HepG2 (cell line): ENCODE data around the gene FUCA1. TPM values are rescaled to one million over a fixed set of nuclear protein-coding genes. Genes with fewer than 3 reads are reported as not detected.

Experiments used
- BHLHE40 ChIP-seq: IDR thresholded peaks from 2 replicates; pipeline ENCODE4 v1.6.1; 2011; ENCODE audit warnings: low read length, improper control_type of control experiment
- GZF1 ChIP-seq: sonication (generic); formaldehyde crosslinking; IDR thresholded peaks from 2 replicates; pipeline ENCODE4 v1.5.1; 2020; ENCODE audit warnings: mild to moderate bottlenecking, missing genetic modification reagents
- HMG20A ChIP-seq: IDR thresholded peaks from 2 replicates; pipeline ENCODE4 v1.6.1; 2016; ENCODE audit warnings: borderline replicate concordance
- MZF1 ChIP-seq: sonication (generic); formaldehyde crosslinking; IDR thresholded peaks from 2 replicates; pipeline ENCODE4 v1.8.1; 2023; ENCODE audit warnings: mild to moderate bottlenecking, missing genetic modification reagents, borderline replicate concordance
- PATZ1 ChIP-seq: sonication (generic); formaldehyde crosslinking; IDR thresholded peaks from 2 replicates; pipeline ENCODE4 v1.4.0; 2020; ENCODE audit warnings: missing genetic modification reagents
- POLR2AphosphoS5 ChIP-seq: IDR thresholded peaks from 2 replicates; pipeline ENCODE4 v1.6.1; 2012; ENCODE audit warnings: low read depth, low read length
- TSC22D2 ChIP-seq: sonication (generic); formaldehyde crosslinking; IDR thresholded peaks from 2 replicates; pipeline ENCODE4 v1.5.1; 2020; ENCODE audit warnings: missing genetic modification reagents, mild to moderate bottlenecking, borderline replicate concordance
- U2AF1 ChIP-seq: fragments of 200-400 bp; formaldehyde crosslinking; optimal IDR thresholded peaks from 2 replicates; pipeline ENCODE3; 2017; ENCODE audit warnings: mild to moderate bottlenecking, low read depth, low read length
- ZNF296 ChIP-seq: sonication (generic); formaldehyde crosslinking; conservative IDR thresholded peaks from 2 replicates; pipeline ENCODE4 v1.5.0; 2020; ENCODE audit warnings: mild to moderate bottlenecking, missing genetic modification reagents
- ZNF326 ChIP-seq: sonication (generic); formaldehyde crosslinking; IDR thresholded peaks from 2 replicates; pipeline ENCODE4 v1.4.0; 2020; ENCODE audit warnings: missing genetic modification reagents, borderline replicate concordance
- ZNF549 ChIP-seq: sonication (generic); formaldehyde crosslinking; IDR thresholded peaks from 2 replicates; pipeline ENCODE4 v1.5.0; 2020; ENCODE audit warnings: missing genetic modification reagents
- ZNF629 ChIP-seq: sonication (generic); formaldehyde crosslinking; conservative IDR thresholded peaks from 2 replicates; pipeline ENCODE4 v1.5.0; 2020; ENCODE audit warnings: missing genetic modification reagents
- ZNF780A ChIP-seq: sonication (generic); formaldehyde crosslinking; IDR thresholded peaks from 2 replicates; pipeline ENCODE4 v1.8.0; 2022; ENCODE audit warnings: mild to moderate bottlenecking, missing genetic modification reagents, moderate library complexity
- polyA plus RNA-seq, 8 experiments: library from polyadenylated mRNA; depleted of rRNA in 3 of 8; stranded (reverse) in 7 of 8; unstranded in 1 of 8; fragments of >200 nt; fragmentation: Illumina TruSeq in 4 of 8; extraction: Trizol in 4 of 8; gene quantifications; 2 replicates each; pipeline versions ENCODE4 v1.2.1 to v1.2.3, GENCODE V29; 2011 to 2016; ENCODE audit warnings: low read depth in 4 of 8, missing spikeins in 1 of 8, mixed read lengths in 1 of 8; ENCODE audit not compliant: insufficient read depth in 1 of 8
- total RNA-seq, 5 experiments: library from RNA; depleted of rRNA; stranded (reverse); fragments of >200 nt; fragmentation: Illumina TruSeq; extraction: Trizol; gene quantifications; 2 replicates each; pipeline ENCODE4 v1.2.3, GENCODE V29; 2016; ENCODE audit warnings: low read depth in 1 of 5
- TF ChIP-seq, protein P1 (sequence below): sonication (generic); formaldehyde crosslinking; IDR thresholded peaks from one replicate; pipeline ENCODE4 v1.5.1; 2020; ENCODE audit warnings: mild to moderate bottlenecking, missing genetic modification reagents; ENCODE audit errors: not compliant biosample characterization
- TF ChIP-seq, protein P2 (sequence below): sonication (generic); formaldehyde crosslinking; IDR thresholded peaks from 2 replicates; pipeline ENCODE4 v1.4.0; 2020; ENCODE audit warnings: missing genetic modification reagents, mild to moderate bottlenecking, borderline replicate concordance
- TF ChIP-seq, protein P3 (sequence below): sonication (generic); formaldehyde crosslinking; IDR thresholded peaks from 2 replicates; pipeline ENCODE4 v1.5.0; 2020; ENCODE audit warnings: mild to moderate bottlenecking, missing genetic modification reagents

Gene FUCA1
- total and polyA plus RNA-seq, 2 of the 13 experiments (the other 11 are each of a cell fraction or from before 2014, with no cell fraction given) = 32.7 to 33.6 TPM

DNA sequence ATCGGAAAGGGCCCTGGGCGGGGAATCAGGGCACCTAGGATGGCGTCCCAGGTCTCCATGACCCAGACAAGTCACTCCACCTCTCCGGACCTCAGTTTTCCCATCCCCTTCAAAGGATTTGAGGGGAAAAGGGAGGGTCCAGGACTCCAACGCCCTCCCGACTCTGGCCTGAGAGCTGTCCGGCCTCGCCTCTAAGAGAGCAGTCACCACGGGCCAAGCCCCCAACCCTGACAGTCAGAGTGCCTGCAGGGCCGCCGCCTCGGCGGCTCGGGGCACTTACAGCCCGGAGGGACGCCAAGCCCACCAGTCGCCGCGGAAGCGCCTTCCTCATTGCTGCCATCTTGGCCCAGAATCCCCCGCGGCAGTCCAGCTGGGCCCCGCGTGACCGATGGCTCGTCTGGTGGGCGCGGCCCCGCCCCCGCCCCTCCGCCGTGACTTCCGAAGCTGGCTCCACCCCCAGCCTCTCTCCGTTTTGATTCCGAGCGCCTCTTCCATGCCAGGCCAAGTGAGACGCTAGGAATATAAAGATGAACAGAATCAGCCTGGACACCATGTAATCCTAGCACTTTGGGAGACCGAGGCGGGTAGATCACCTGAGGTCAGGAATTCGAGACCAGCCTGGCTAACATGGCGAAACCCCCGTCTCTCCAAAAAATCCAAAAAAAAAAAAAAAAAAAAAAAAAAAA, 42.9 kb downstream of the FUCA1 start, which contains the start of gene HMGCL (continued):
- TF ChIP-seq, protein P1, sequence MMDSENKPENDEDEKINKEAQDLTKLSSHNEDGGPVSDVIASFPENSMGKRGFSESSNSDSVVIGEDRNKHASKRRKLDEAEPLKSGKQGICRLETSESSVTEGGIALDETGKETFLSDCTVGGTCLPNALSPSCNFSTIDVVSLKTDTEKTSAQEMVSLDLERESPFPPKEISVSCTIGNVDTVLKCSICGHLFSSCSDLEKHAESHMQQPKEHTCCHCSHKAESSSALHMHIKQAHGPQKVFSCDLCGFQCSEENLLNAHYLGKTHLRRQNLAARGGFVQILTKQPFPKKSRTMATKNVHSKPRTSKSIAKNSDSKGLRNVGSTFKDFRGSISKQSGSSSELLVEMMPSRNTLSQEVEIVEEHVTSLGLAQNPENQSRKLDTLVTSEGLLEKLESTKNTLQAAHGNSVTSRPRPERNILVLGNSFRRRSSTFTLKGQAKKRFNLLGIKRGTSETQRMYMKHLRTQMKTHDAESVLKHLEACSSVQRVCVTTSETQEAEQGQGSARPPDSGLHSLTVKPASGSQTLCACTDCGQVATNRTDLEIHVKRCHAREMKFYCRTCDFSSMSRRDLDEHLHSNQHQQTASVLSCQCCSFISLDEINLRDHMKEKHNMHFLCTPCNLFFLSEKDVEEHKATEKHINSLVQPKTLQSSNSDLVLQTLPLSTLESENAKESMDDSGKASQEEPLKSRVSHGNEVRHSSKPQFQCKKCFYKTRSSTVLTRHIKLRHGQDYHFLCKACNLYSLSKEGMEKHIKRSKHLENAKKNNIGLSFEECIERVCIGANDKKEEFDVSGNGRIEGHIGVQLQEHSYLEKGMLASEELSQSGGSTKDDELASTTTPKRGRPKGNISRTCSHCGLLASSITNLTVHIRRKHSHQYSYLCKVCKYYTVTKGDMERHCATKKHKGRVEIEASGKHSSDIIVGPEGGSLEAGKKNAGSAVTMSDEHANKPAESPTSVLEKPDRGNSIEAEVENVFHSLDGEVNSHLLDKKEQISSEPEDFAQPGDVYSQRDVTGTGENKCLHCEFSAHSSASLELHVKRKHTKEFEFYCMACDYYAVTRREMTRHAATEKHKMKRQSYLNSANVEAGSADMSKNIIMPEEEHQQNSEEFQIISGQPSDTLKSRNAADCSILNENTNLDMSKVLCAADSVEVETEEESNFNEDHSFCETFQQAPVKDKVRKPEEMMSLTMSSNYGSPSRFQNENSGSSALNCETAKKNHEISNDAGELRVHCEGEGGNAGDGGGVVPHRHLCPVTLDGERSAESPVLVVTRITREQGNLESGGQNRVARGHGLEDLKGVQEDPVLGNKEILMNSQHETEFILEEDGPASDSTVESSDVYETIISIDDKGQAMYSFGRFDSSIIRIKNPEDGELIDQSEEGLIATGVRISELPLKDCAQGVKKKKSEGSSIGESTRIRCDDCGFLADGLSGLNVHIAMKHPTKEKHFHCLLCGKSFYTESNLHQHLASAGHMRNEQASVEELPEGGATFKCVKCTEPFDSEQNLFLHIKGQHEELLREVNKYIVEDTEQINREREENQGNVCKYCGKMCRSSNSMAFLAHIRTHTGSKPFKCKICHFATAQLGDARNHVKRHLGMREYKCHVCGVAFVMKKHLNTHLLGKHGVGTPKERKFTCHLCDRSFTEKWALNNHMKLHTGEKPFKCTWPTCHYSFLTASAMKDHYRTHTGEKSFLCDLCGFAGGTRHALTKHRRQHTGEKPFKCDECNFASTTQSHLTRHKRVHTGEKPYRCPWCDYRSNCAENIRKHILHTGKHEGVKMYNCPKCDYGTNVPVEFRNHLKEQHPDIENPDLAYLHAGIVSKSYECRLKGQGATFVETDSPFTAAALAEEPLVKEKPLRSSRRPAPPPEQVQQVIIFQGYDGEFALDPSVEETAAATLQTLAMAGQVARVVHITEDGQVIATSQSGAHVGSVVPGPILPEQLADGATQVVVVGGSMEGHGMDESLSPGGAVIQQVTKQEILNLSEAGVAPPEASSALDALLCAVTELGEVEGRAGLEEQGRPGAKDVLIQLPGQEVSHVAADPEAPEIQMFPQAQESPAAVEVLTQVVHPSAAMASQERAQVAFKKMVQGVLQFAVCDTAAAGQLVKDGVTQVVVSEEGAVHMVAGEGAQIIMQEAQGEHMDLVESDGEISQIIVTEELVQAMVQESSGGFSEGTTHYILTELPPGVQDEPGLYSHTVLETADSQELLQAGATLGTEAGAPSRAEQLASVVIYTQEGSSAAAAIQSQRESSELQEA (CRISPR knock-in tag) = peak; percentile 61
- TF ChIP-seq TSC22D2 (CRISPR knock-in tag) (no peak; the same call in none of the 2 replicates), MZF1 (CRISPR knock-in tag) (no peak), ZNF326 (CRISPR knock-in tag) (no peak), HMG20A (no peak), ZNF780A (no peak), BHLHE40 (peak; percentile 75), POLR2AphosphoS5 (peak; percentile 82), ZNF296 (CRISPR knock-in tag) (no peak), ZNF629 (CRISPR knock-in tag) (peak; percentile 67; the same call in 1 of the 2 replicates), U2AF1 (no peak), GZF1 (CRISPR knock-in tag) (no peak; the same call in 1 of the 2 replicates), PATZ1 (peak; percentile 61; the same call in 1 of the 2 replicates), ZNF549 (CRISPR knock-in tag) (no peak)
- TF ChIP-seq, protein P2, sequence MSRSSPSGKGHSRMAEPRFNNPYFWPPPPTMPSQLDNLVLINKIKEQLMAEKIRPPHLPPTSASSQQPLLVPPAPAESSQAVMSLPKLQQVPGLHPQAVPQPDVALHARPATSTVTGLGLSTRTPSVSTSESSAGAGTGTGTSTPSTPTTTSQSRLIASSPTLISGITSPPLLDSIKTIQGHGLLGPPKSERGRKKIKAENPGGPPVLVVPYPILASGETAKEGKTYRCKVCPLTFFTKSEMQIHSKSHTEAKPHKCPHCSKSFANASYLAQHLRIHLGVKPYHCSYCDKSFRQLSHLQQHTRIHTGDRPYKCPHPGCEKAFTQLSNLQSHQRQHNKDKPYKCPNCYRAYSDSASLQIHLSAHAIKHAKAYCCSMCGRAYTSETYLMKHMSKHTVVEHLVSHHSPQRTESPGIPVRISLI = peak; percentile 28; the same call in 1 of the 2 replicates
- TF ChIP-seq, protein P3, sequence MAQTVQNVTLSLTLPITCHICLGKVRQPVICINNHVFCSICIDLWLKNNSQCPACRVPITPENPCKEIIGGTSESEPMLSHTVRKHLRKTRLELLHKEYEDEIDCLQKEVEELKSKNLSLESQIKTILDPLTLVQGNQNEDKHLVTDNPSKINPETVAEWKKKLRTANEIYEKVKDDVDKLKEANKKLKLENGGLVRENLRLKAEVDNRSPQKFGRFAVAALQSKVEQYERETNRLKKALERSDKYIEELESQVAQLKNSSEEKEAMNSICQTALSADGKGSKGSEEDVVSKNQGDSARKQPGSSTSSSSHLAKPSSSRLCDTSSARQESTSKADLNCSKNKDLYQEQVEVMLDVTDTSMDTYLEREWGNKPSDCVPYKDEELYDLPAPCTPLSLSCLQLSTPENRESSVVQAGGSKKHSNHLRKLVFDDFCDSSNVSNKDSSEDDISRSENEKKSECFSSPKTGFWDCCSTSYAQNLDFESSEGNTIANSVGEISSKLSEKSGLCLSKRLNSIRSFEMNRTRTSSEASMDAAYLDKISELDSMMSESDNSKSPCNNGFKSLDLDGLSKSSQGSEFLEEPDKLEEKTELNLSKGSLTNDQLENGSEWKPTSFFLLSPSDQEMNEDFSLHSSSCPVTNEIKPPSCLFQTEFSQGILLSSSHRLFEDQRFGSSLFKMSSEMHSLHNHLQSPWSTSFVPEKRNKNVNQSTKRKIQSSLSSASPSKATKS (CRISPR knock-in tag) = no peak
